Dermis blood vessel endothelial cell (primary cell): ENCODE results near the gene CCSER1. TPM values are rescaled to one million over a fixed set of nuclear protein-coding genes. Genes with fewer than 3 reads are reported as not detected.
"Not testable (repeated sequence)": the region's sequence is repeated elsewhere in the genome, so short reads cannot be mapped to it uniquely, and the experiment has no call there.

Source experiments
- DNase-seq: peaks from one replicate; pipeline ENCODE4 v3.0.0; 2010
- total RNA-seq: library from RNA; depleted of rRNA; stranded (reverse); fragments of >200 nt; gene quantifications from 2 replicates; pipeline ENCODE4 v1.2.3, GENCODE V29; 2014

Gene CCSER1
- total RNA-seq, 1 donor from 2014 or later, result 5.4 TPM

GRCh38 chr4:90842960-90843359, 715.8 kb downstream of the CCSER1 start:
- no peak for DNase-seq

DNA sequence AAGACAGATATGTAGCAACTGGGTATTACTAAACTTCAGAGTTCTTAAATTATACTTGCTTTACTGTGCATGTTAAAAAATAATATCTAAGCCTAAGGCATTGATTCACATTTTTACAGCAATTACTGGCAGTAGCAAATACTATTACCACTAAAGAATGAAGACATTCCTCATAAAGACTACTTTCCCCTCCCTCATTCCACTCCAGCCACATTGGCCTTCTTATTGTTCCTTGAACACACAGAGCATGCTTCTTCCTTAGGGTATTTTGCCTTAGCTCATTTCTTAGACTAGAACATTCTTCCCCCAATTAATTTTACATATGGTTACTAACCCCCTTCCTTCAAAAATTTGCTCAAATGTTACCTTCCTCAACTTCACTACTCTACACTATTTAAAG, 717.0 kb downstream of the CCSER1 start:
- no peak for DNase-seq

- no peak for DNase-seq
Observed at GRCh38 chr4:90845777-90846176, 718.6 kb downstream of the CCSER1 start.

- DNase-seq, result no peak
Observed at GRCh38 chr4:90852237-90852636, 725.0 kb downstream of the CCSER1 start.

DNA sequence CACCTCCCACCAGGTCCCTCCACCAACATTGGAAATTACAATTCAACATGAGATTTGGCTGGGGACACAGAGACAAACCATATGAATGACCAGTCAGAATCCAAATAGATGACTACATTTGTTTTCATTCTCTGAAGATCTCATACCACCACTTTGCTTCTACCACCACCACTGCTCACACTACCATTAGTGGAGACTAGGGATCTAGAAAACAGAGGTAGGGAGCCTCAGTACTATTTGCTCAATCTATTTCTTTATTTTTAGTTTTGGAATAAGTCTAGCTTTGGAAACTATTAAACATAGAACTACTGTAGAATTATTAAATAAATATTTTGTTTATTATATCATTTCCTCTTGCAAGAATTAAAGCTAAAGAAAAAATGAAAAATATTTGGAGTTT, 727.9 kb downstream of the CCSER1 start:
- DNase-seq, result no peak

DNA sequence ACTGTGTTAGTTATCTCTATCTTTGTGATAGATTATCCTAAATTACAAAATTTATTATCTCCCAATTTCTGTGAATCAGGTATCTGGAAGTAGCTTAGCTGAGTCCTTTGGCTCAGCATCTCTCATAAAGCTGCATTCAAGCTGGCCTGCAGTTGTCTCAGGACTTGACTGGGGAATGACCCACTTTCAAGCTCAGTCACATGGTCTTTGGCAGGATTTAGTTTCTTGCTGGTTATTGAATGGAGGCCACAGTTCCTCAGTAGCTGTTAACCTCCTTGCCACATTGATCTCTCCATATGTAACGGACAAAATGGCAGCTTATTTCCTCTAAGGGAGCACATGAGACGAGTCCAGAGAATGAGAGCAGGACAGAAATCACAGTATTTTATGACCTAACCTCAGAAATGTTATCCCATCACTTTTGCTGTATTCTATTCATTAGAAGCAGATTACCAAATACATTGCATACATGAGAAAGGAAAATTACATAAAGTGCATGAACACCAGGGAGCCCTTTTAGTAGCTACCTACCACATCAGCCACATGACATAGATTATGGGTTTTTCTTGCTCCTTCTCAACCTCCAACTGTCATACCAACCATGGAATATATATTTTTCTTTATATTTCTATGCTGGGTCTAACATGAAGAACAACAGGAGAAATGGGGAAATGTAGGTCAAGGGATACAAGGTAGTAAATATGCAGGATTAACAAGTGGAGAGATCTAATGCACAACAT, 730.1 kb downstream of the CCSER1 start:
- DNase-seq, result no peak

DNA sequence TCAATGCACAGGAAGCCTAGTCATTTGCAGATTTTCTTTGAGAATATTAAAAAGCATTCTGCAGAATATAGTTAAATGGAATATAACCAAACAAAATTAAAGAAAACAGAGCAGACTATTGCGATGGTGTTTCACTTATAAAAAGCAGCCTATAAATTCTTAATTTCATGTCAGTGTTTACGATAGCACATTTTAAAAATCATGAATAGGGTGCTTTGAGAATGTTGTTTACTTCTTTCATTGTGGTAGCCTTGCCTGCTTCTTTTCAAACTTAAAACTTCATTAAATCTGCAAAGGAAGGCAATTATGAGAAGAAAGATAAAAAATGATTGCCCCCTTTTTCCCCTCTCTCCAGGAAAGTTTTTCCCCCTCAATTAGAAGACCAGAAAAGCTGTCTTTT, 748.6 kb downstream of the CCSER1 start:
- no peak for DNase-seq

DNA sequence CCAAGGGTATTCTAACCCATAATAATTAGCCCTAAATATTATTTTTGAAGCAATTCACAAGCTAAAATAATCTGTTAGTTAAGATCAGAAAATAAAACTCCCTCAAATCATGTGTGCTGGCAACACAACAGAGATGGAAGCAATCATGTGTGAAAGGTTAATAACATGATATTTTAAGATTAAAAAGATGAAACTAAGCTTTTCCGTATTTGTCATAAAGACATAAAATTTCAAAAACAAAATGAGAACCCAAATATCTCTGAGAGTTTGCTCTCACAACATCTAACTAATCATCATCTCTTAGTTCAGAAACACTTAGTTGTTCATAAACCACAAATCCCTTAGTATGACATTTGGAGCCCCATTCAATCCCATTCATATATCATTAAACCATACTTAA, 749.1 kb downstream of the CCSER1 start:
- no peak for DNase-seq

DNA sequence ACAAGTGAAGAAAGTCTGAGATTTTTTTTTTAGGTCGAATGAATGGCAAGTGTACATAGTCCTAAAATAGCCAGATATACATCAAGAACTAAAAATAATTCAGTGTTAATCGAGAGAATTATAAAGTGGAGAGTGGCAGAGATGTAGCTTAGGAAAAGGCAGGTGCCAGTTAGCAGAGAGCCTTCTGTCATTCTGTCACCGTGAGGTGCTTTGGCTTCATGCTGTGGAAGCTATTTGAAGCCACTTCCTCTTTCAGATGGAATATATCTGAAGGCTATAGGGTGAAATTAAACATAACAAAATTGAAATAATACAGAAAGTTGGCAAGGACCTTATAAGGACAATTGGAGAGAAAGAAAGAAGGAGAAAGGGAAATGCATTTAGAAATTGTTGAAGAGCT, 756.3 kb downstream of the CCSER1 start:
- no peak for DNase-seq

DNA sequence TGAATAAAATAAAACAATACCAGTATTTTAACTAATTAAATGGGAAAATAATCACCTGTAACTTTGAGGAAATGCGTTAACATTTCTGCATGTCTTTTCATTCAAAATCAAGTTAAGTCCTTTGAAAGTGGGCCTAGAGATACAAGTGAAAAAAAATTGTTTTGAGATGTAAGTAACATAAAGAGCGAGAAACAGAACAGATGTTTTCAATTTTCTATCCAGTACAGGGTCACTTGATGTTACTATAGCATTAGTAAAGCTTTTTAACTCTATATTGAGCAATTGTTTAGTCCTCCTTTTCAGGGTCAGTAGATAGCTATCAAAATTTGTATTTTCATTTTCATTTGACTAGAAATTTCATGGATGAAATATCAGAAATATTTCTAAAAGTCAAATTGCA, 761.4 kb downstream of the CCSER1 start:
- DNase-seq, result no peak

DNA sequence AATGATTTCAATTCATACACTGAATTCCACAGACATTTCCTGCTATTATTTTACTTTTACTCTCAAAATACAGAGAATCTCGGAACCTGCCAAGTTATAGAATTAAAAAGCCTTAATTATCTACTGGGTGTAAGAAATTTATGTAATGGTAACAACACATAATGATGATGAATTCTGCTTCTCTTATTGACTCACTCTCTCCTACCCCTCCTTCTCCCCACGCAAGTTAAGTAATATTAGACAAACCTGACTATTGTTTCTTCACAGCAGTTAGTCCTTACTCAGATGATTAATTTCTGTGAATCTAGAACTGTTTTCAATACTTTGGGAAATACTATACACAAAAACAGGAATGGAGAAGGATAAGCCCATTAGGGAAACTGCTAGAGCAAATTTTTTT, 762.0 kb downstream of the CCSER1 start:
- no peak for DNase-seq

GRCh38 chr4:90903413-90903812, 776.2 kb downstream of the CCSER1 start:
- not testable (repeated sequence) for DNase-seq

- DNase-seq, result peak; percentile 1
Observed at GRCh38 chr4:90904021-90904420, 776.8 kb downstream of the CCSER1 start.

- DNase-seq, result no peak
Observed at GRCh38 chr4:90906239-90906638, 779.0 kb downstream of the CCSER1 start.

DNA sequence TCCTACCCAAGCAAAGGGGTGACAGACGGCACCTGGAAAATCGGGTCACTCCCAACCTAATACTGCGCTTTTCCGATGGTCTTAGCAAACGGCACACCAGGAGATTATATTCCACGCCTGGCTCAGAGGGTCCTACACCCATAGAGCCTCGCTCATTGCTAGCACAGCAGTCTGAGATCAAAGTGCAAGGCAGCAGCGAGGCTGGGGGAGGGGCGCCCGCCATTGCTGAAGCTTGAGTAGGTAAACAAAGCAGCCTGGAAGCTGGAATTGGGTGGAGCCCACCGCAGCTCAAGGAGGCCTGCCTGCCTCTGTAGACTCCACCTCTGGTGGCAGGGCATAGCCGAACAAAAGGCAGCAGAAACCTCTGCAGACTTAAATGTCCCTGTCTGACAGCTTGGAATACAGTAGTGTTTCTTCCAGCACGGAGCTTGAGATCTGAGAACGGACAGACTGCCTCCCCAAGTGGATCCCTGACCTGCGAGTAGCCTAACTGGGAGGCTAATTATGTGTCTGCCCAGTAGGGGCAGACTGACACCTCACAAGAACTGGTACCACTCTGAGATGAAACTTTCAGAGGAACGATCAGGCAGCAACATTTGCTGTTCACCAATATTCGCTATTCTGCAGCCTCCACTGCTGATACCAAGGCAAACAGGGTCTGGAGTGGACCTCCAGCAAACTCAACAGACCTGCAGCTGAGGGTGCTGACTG, 784.7 kb downstream of the CCSER1 start:
- not testable (repeated sequence) for DNase-seq

DNA sequence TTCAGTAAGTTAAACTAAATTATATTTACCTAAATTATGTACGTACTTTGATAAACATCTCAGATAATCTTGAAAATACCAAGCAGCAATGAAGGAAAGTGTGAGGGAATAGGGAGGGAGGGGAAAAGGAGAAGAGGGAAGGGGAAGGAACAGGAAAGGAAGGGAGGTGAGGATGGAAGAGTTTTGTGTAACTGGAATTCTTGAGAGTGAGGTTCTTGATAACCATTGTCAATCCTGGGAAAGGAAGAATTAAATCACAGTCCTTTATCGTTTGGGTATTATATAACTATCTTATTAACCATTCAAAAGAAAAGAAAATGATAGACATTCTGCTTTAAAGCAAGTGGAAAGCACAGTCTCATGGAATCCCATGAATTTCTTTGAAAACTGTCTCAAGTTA, 795.0 kb downstream of the CCSER1 start:
- no peak for DNase-seq

- no peak for DNase-seq
Observed at GRCh38 chr4:90926957-90927356, 799.8 kb downstream of the CCSER1 start.

DNA sequence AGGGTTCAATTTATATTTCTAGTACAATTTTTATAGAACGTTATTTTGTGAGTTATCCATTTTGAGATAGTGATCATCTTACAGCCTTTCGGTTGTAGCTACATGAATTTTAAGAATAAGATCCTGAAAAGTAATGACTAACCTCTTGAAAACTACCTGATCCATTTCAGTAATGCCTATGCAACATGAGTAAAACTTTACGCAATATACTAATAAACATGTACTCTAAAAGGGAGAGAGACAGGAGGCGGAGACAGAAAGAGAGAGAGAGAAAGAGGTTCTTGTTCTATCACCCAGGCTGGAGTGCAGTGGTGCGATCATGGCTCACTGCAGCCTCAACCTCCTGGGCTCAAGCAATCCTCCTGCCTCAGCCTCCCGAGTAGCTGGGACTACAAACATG, 816.1 kb downstream of the CCSER1 start:
- DNase-seq, result no peak

DNA sequence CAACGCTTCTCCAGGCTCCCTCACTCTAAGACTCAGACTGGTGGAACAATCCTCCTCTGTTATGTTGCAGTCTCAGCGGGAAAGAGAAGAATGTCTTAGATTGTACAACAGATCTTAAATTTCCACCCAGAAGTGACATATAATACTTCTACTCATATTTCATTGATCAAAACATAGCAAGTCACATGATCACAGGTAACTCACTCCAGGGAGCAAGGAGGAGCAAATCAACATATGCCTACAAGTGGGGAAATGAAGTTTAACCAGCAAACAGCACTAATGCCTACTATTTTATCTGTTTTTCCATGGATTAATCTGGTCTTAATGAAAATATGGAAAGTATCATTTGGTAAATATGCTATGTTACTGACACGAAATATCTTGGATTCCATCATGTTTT, 819.8 kb downstream of the CCSER1 start:
- no peak for DNase-seq

DNA sequence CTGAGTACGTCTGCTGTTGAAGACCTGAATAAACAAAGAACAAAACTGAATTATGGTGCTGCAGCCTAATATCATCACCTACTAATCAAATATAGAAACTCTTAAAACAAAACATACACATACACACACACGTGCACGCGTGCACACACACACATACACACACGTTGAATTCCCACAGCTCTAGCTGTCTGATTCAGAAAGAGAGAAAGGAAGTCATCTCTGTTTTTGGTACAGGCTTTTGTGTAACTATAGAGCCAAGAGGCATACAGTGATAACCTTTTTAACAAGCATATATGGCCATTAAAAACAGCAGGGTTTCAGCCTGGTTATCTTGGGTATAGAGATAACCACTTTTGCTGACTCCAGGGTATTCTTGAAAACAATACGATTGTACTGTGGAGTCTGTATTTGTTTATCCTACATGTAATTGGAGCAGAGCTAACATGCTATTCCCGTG, 823.2 kb downstream of the CCSER1 start:
- no peak for DNase-seq

DNA sequence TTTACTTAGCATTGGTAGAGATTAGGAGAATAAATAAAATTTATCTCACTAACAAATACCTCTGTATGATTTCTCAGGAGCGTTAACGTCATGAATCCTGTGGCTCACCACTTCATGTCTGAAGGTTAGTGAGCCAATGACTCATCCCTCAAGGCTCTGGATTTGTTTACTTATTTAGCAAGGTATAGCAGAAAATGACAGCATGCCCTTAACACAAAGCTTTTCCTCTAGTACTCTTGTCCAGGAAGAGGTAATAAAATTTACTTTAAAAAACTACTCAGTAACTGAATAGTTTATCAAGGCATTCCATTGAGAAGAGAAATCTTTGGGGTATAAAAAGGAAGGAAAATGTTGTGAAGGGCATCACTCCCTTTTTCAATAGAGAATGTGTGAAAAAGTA, 823.8 kb downstream of the CCSER1 start:
- peak; percentile 0 for DNase-seq

DNA sequence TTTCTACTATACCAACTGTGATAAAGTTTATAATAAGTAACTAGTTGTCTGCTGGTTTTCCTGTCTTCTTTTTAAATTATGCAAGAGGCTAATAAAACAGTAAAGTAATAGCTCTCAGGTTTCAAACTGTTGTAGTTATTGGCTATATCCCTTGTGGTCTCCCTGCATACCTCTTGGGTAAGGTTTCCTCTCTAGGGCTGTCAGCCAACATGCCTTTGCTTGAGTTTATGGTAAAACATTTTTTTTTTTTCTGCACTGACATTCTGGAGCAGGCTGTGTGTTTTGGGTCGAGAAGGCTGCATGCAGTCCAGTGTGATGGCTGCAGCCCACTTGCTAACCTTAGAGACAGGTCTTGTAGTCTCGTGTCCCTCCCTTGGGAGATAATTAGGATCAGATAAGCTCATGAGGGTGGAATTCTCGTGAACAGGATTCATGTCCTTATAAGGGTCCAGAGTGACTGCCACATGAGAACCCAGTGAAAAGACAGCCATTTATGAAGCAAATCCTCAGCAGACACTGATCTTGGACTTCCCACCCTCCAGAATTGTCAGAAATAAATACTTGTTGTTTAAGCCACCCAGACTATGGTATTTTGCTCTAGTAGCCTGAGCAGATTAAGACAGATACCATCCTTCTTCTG, 831.2 kb downstream of the CCSER1 start:
- DNase-seq, result no peak

DNA sequence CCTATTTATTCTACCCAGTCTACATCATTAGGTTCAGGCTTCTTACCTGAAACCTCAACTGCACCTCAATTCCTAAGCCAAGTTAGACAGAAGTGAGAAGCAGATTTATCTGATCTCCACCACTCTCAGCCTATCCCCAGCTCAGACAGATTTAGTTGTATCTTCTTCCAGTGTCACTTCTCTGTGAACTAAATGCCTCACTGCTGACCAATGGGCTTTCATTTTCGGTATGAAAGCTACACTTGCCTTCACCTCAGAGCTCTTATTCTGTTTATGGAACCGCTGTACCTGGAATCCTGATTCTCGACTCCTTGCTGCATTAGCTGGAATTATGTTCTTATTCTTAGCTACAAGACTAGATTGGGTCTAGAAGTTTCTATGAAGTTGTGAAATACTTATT, 833.2 kb downstream of the CCSER1 start:
- no peak for DNase-seq

DNA sequence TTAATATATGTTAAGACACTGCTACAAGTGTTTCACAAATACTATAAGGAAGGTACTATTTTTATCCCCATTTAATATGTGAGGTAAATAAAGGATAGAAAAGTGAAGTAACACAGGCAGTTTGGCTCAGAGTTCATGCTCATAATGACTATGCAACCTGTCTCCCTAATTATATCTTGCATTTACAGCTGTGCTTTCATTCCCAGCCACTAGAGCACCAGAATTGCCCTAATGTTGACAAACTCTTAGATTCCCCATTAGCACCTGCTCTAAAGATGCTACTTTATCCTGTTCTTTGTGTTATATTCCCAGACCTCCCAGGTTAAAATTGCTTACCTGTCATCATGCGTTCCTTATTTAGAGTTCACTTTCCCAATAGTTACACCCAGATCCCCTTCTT, 833.6 kb downstream of the CCSER1 start:
- DNase-seq, result no peak
